ENCODE measurements around the gene SUV39H1. TPM values are rescaled to one million over a fixed set of nuclear protein-coding genes. Genes with fewer than 3 reads are reported as not detected.
A peak's percentile ranks its signal among the peaks of the same experiment; 100 is the strongest.

SUV39H1 gene
- total and polyA plus RNA-seq, 9 of the 15 experiments (the other 6 are each of a cell fraction or from before 2014, with no cell fraction given): 4.7 to 34.7 (median 17.9) TPM

DNA sequence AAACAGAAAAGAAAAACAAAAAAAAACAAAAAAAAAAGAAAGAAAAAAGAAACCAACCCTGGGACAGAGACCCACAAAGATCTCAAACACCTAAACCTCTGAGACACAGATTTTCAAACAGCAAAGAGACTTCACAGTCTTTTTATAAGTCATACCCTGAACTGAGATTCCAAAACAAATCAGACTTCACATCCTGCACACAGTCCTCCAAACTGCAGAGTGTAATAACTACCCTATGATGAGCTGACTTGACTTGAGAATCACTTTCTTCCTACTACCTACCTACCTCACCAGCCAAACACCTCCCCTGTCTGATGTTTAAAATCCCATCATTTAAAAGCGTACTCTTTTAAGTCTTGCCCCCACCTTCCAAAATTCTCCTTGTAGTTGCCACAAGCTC, 39.8 kb downstream of the SUV39H1 start:
- intact Hi-C loops (cut with micrococcal nuclease): loop anchor here (2.0 to 5.0 kb wide), 2 partner anchors 34 to 58 kb away; no protein-coding TSS in a partner anchor
- Histone ChIP-seq H3K36me3 (ENCODE audit: control insufficient read depth, insufficient read depth, low read length) (no peaks in the 10 kb centered on the region), H3K9me1 (ENCODE audit: control insufficient read depth, insufficient read depth, low read length) (no peaks in the 10 kb centered on the region), H3K27me3 (ENCODE audit: control insufficient read depth in 2 of 2, insufficient read depth in 2 of 2, low read length in 2 of 2) (no peaks in the 10 kb centered on the region), H2AFZ (ENCODE audit: low read depth, low read length) (peak overlapping the region; percentile 75), H3K4me3 (peak overlapping the region; percentile 58), H3K79me2 (ENCODE audit: control insufficient read depth, insufficient read depth, low read length) (peaks cover 19% of the 10 kb centered on the region), H3K9ac (ENCODE audit: insufficient read depth in 1 of 2, low read depth in 2 of 2, low read length in 2 of 2) (peak overlapping the region; percentile 31 to 47; a peak in 3 of 4 replicates), H4K20me1 (replicated peaks; ENCODE audit: control insufficient read depth, insufficient read depth, low read length) (no peaks in the 10 kb centered on the region), H3K27ac (ENCODE audit: extremely low read depth, low read depth, low read length) (peak overlapping the region; percentile 43; the same call in 2 of the 3 replicates), H3K9me3 (replicated peaks; ENCODE audit: control insufficient read depth, insufficient read depth, low read depth, low read length) (no peaks in the 10 kb centered on the region), H3K4me1 (replicated peaks in 1 of 2; ENCODE audit: control insufficient read depth in 2 of 2, insufficient read depth in 2 of 2, low read length in 2 of 2) (peaks cover 7 to 19% of the 10 kb centered on the region in 2 experiments; a peak in 4 of 5 replicates), H3K4me2 (ENCODE audit: insufficient read depth, low read length) (peak overlapping the region; percentile 82)
- no TSS peak for BruUV-seq (replicated peaks)
- DNase-seq (ENCODE audit: extremely low read depth in 1 of 4, low spot score in 3 of 4) (no peak), FAIRE-seq (no peak), ATAC-seq (no peak)
- in situ Hi-C loops (cut with MboI): no loop called here
- WGBS (ENCODE audit: insufficient coverage, low coverage, missing lambda C conversion rate): 91% methylated on average over 1 of the region's 1 CpG
- ChIA-PET POLR2A (interaction anchor here (0.6 to 1.4 kb wide), 5 partner anchors 9 to 206 kb away, joined by 3 read pairs; no protein-coding TSS in a partner anchor), CTCF (ENCODE audit: low intra/inter-chr PET ratio) (no interaction called here)
- TF ChIP-seq SRSF1 (IDR thresholded peaks at IDR 0.05; ENCODE audit: low read depth, low read length): no peak
- no peak for TF ChIP-seq U2AF2 (optimal IDR thresholded peaks at IDR 0.05; ENCODE audit: low read depth, low read length)
- TF ChIP-seq, protein P1, sequence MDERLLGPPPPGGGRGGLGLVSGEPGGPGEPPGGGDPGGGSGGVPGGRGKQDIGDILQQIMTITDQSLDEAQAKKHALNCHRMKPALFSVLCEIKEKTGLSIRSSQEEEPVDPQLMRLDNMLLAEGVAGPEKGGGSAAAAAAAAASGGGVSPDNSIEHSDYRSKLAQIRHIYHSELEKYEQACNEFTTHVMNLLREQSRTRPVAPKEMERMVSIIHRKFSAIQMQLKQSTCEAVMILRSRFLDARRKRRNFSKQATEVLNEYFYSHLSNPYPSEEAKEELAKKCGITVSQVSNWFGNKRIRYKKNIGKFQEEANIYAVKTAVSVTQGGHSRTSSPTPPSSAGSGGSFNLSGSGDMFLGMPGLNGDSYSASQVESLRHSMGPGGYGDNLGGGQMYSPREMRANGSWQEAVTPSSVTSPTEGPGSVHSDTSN (CRISPR knock-in tag; IDR thresholded peaks at IDR 0.05; ENCODE audit: low read depth): no peak
- TF ChIP-seq, protein P1 (tag; conservative IDR thresholded peaks at IDR 0.05; ENCODE audit: low read depth): no peak
- TF ChIP-seq ZNF282 (CRISPR knock-in tag; IDR thresholded peaks at IDR 0.05): no peak
- TF ChIP-seq MNT (conservative IDR thresholded peaks at IDR 0.05): no peak
- TF ChIP-seq GABPB2 (CRISPR knock-in tag; conservative IDR thresholded peaks at IDR 0.05): no peak
- TF ChIP-seq ZNF586 (CRISPR knock-in tag; conservative IDR thresholded peaks at IDR 0.05): no peak

Measured in K562 (cell line).